Activated effector memory CD4-positive, alpha-beta T cell treated with anti-CD3 and anti-CD28 coated beads, Interleukin-2, amount 50 U/mL, for 16 hours (primary cell): ENCODE data around the gene TRA2B.

Source experiments
- DNase-seq: peaks from one replicate; pipeline ENCODE4 v3.0.0-alpha.2; 2020

Gene TRA2B

GRCh38 chr3:185949515-185949914 is 11.7 kb upstream of the TRA2B start:
- no peak for DNase-seq

GRCh38 chr3:185948292-185948691 is 10.5 kb upstream of the TRA2B start:
- no peak for DNase-seq

GRCh38 chr3:185943760-185944106 is 5.9 kb upstream of the TRA2B start:
- no peak for DNase-seq

- peak; percentile 95 for DNase-seq
Measured at GRCh38 chr3:185942907-185943759, 5.3 kb upstream of the TRA2B start.

- DNase-seq: no peak
Measured at GRCh38 chr3:185942396-185942795, 4.6 kb upstream of the TRA2B start.

DNA sequence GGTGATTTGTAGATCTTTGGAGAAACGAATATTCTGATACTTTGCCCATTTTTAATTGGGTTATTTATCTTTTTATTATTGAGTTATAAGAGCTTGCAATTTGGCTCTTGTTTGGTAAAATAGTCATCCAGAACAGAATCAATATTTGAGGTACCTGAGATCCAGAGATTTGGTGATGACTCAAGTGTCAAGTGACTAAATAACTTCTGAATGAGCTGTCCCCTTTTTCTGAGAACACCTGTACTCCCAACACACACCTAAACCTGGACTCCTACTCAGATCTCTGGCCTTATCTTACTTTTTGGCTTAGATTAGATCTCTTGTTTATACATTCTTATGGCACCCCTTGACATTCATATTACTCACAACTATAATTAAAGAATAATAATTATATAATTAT is 3.1 kb upstream of the TRA2B start:
- DNase-seq: no peak

DNA sequence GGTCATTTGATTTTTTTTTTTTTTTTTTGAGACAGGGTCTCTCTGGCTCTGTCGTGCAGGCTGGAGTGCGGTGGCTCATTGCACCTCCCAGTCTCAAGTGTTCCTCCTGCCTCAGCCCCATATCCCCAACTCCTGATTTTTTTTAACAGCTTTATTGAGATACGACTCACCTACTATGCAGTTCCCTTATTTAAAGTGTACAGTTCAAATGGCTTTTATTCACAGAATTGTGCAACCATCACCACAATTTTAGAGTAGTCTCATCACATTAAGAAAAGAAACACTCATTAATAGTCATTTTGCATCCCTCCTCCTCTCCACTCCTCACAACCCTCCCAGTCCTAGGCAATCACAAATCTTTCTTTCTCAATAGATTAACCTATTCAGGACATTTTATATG is 1.9 kb upstream of the TRA2B start:
- no peak for DNase-seq

- peak; percentile 95 for DNase-seq
Measured at GRCh38 chr3:185936814-185937688, 763 bp downstream of the TRA2B start.

DNA sequence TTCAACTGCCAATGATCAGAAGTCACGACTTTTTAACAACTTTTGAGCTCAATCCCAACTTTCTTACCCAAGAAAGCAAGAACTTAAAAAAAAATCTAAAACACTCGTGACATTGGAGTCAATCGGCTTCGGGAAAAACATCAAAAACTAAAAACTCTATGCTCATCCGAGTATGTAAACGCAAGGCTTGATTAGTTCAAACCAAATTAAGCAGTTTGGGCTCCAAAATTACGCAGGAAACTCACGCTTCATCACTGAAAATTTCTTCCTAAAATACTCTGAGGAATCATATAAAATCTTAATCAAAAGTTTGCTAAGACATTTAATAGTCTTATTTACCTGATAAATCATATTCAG is 1.6 kb downstream of the TRA2B start:
- DNase-seq: no peak

DNA sequence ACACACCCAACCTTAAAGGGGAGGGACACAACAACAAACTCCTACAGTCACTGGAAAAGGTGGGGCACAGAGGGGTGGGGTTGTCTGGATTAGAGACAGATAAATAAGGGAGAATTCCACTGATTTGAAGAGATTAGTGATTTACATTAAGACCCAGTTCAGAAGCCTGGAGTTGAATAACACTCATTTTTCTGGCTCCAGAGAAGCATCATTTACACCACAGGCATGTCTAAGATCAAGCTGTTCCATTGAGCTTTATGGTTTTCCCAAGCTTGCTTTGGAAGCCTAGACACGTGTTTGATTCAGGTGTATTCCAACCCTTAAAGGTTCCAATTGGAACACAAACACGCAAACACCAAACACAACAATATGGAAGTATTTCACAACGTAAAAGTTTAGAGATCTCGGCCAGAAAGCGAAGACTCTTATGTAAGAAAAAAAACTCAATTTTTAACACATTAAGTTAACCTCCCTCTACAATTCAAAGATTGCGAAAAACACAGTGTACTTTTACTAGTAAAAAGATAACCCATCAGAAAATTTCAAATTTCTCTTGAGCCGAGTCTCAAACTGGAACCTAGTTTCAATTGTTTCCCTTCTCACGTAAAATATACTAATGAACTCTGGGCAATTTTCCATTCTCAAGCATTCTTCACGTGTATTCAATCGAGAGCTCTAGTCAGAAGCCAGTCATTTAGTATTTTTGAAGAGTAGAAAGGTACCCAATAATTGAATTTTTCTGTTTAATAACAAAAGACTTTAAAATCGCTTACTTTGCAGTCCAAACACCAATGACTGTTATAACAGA is 2.1 kb downstream of the TRA2B start:
- DNase-seq: no peak

DNA sequence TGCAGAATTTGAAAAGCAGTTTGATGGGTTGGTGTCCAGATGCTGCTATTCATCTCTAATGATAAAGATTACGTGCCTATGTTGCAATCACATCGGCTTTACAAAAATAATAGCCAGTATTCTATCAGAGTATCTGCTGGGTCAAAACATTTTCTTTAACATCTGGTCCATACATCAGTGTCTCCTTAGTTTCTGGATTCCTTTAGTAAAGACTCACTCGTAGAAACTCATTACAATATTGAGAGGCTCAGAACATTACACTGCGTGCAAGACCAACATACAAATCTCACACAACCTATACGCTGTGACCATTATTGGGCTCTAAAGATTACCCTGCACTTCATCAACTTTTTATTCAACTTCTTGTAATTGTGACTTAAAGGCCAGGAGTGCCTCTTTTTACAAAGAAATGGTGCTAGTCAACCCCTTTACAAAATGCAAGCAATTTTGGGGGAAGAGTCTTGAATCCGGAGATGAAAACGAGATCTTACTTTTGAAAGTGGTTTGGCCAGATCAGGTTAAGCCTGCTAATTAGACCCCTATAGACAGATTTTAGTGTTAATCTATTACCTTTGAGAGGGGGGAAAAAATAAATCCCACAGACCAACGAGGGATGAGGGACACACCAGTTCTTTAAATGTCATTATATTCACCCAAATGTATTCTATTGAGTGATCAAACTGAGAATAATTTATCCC is 2.9 kb downstream of the TRA2B start:
- no peak for DNase-seq

DNA sequence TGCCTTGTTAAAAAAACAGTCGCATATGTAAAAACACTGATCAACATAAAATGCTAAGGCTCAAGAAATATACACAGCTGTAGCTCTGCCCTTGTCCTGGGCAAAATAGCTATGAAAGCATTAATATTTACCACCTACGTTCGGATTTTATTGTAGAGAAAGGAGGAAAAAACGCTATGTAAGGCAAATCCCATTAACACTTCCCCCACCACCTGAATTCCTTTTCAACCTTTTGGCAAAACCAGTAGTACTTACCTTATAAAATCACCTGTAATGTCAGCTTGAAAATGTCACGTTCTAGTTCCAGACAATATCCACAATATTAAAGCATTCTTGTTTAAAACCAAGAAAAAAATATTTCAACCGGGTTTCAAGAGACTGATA is 3.6 kb downstream of the TRA2B start:
- DNase-seq: no peak

DNA sequence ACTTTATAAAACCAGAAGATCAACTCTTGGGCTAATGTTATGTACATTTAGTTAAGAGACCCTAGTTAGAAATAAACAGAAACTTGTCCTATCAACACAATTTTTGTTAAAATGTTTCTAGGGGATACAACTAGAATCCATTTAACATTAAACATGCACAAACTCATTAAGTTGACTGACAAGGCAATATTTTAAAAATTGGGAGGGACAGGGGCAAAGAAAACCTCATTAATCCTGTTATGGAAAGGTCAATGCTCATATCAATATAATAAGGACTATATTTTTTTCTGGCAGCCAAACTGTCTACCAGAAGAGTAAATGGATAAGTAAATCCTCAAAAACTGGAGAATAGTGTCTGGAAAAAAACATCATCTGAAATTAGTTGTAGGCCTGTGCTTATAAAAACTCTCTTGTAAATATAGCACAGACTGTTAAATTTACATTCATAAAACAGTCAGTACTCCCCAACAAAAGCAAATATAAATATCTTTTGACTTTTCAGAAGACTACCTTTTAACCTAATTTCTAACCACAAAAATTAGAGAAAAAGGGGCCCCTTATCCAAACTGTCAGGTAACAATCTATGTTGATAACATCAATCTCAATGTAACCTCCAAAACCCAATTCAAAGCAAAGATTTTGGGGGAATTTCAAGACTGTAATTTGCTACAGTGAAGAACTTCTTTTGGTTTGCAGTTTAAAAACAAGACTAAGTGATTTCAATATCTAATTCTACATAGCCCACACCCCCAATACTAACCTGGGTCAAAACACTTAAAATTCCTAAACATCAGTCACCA is 4.2 kb downstream of the TRA2B start:
- no peak for DNase-seq

DNA sequence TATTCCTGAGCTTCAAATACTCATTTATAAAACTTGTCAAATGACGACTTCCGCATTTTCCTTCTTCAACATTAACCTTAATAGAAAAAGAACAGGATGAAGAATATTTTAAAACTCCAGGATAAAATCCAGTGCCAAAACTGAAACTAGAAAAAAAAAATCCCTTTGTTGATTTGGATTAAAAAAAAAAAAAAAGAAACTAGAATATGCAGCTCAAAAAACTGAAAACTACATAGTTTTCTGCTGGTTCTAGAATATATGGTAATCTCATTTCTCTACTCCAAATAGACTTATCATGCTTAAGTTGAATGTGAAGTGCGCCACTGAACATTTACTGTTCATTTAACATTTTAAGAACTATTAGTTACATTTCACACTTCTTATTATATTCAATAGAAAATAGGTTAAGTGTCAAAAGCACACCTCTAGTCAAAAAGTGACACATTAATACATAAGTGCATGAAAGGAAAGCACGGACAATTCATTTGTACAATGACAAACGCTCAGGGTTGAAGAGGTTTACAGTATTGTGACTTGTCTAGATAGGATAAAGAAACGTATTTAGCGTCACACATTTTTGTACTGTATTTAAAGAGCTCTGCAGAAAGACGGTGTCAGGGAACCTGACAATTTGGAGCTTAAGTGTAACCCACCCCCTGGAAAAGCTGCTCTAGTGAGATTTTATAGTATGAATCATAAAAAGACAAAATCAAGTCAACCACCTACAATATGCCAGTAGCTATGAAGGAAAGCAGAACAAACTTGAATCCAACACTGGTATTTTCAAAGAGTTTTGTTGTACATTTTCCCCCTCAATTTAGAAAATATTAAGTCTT is 5.8 kb downstream of the TRA2B start:
- no peak for DNase-seq

GRCh38 chr3:185930393-185931107 is 7.3 kb downstream of the TRA2B start:
- DNase-seq: no peak

DNA sequence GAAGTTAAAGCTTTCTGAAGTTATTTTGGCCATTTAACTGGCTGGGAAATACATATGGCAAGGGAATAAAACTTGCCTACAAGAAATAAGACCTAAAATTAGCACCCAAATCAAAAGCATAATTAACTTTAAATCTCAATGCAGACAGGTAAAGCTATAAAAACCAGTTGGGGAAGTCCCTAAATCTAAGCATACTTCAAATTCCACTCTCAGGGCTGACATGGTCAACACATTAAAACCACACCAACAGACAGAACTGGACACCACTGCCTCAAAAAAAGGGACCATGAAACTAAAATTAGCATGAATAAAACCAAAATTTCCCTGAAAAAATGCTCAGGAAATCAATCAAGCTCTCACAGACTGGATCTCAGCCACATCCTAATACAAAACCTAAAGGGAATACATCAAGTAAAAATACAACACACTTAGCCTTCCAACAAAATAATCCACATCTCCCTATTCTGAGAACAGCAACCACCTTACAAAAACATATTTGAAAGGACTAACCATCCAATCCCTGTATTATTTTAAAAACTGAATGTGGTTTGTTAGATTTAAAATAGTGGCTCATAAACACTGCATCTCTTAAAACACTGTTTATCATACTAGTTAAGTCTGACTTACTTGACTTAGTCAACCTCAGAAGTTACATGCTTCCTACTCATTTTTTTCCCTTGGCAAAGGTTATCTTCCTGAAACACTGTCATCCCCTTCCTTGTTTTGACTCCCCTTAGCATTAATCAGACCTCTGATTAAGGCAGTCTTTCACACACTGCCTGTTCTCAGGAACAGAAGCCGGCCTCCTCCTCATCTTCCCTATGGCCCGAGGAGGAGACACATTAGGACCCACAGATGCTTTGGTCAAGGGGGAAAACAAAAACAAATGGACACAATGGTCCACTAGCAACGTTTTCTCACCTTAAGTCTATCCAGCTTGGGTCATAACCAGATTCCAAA is 8.3 kb downstream of the TRA2B start:
- DNase-seq: no peak

GRCh38 chr3:185928496-185928895 is 9.3 kb downstream of the TRA2B start:
- DNase-seq: no peak

DNA sequence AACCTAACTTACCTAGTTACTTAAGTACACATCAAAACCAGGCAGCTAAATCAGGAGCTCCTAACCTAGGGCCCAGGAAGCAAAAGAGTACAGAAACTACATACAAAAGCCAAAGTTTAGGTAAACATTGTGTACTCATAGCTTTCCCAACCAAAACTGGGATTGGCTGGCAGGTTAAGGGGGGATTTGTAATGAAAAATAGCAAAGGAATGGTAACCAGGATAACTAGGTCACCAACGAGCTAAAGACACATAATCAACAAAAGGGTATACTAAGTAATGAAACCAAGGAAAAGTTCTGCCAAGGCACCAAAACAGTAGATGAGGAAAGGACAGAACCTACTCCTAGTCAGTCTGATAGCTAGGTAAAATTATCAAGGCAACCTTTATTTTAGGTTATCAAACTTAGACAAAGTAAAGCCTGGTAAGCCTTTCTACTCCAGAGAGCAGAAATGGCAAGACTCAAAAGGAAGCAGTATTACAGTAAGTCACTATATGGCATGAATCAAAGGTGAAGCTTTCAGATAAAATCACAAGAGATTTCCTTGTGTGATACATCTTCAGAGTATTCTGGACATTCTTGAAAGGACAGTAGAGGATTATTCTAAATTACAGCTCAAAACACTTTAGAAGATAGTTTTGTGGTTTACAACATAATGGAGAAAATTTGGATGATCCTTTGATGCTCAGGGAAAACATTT is 10.2 kb downstream of the TRA2B start:
- DNase-seq: no peak
